Measurements from ENCODE around the gene ASCC2. TPM values are rescaled to one million over a fixed set of nuclear protein-coding genes. Genes with fewer than 3 reads are reported as not detected.
"Not testable (repeated sequence)": the region's sequence is repeated elsewhere in the genome, so short reads cannot be mapped to it uniquely, and the experiment has no call there.

Gene ASCC2
- total RNA-seq, 1 donor from 2014 or later = 85.5 TPM

DNA sequence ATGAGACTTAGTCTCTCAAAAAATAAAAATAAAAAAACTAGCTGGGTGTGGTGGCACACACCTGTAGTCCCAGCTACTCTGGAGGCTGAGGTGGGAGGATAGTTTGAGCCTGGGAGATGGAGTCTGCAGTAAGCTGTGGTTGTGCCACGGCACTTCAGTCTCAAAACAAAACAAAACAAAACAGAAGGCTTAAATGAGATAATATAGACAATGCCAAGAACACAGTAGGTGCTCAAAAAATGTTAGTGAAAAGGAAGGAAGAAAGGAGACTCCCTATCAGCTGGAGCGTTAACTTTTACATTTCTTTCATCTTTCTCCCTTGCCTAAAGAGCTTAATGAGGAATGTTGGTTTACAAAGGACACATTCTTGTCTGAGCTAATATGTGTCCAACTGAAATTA lies 4.1 kb upstream of the ASCC2 start:
- Mint-ChIP-seq H3K4me1 (ENCODE audit: unreplicated experiment) (peaks cover 12% of the 10 kb centered on the region), H3K4me3 (ENCODE audit: unreplicated experiment) (no peak overlapping the region), H3K27me3 (ENCODE audit: unreplicated experiment) (peaks cover 1% of the 10 kb centered on the region), H3K27ac (ENCODE audit: unreplicated experiment) (no peak overlapping the region), H3K9me3 (ENCODE audit: unreplicated experiment) (no peaks in the 10 kb centered on the region), H3K36me3 (ENCODE audit: low read depth, unreplicated experiment) (no peaks in the 10 kb centered on the region)
- TF ChIP-seq, protein P1, sequence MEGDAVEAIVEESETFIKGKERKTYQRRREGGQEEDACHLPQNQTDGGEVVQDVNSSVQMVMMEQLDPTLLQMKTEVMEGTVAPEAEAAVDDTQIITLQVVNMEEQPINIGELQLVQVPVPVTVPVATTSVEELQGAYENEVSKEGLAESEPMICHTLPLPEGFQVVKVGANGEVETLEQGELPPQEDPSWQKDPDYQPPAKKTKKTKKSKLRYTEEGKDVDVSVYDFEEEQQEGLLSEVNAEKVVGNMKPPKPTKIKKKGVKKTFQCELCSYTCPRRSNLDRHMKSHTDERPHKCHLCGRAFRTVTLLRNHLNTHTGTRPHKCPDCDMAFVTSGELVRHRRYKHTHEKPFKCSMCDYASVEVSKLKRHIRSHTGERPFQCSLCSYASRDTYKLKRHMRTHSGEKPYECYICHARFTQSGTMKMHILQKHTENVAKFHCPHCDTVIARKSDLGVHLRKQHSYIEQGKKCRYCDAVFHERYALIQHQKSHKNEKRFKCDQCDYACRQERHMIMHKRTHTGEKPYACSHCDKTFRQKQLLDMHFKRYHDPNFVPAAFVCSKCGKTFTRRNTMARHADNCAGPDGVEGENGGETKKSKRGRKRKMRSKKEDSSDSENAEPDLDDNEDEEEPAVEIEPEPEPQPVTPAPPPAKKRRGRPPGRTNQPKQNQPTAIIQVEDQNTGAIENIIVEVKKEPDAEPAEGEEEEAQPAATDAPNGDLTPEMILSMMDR (IDR thresholded peaks at IDR 0.05; ENCODE audit: unreplicated experiment) = no peak
- no peak for DNase-seq (ENCODE audit: low spot score)

DNA sequence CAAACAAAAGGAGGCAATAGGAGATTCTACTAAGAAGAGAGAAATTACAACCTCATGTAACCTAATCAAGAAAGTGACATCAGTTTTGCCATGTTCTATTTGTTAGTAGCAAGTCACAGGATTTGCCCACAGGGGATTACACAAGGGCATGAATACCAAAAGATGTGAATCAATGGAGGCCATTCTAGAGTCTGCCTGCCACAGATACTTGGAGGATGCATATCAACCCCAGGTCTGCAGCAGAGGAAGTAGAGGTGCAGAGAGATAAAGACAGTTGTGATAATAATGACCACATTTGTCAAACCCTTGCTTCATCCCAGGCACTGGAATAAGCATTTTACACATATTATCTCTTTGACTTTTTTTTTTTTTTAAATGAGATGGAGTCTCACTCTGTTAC lies 2.4 kb upstream of the ASCC2 start:
- H3K4me3 Mint-ChIP-seq (ENCODE audit: unreplicated experiment) = no peak overlapping the region
- TF ChIP-seq, protein P1 (IDR thresholded peaks at IDR 0.05; ENCODE audit: unreplicated experiment) = no peak
- H3K36me3 Mint-ChIP-seq (ENCODE audit: low read depth, unreplicated experiment) = no peaks in the 10 kb centered on the region
- no peak for DNase-seq (ENCODE audit: low spot score)
- H3K27me3 Mint-ChIP-seq (ENCODE audit: unreplicated experiment) = peaks cover 1% of the 10 kb centered on the region
- no peaks in the 10 kb centered on the region for H3K9me3 Mint-ChIP-seq (ENCODE audit: unreplicated experiment)
- peaks cover 25% of the 10 kb centered on the region for H3K4me1 Mint-ChIP-seq (ENCODE audit: unreplicated experiment)
- no peak overlapping the region for H3K27ac Mint-ChIP-seq (ENCODE audit: unreplicated experiment)

DNA sequence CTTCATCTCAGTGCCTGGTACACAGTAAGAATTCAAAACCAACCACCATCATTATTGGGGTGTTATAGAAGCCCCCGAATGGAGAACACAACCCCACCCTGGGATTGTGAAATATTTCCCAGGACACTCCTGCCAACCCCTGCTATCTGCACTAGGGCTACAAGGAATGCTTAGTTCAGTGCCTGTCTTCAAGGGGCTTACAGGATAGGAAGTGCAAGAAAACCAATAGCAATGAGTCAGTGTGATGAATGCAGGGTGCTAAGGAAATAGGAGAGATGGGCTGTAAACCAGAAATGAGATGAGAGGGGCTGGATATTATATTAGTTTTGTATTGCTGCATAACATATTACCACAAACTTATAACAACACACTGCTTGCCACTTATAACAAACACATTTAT lies 965 bp upstream of the ASCC2 start:
- TF ChIP-seq, protein P1 (IDR thresholded peaks at IDR 0.05; ENCODE audit: unreplicated experiment) = no peak
- Mint-ChIP-seq H3K36me3 (ENCODE audit: low read depth, unreplicated experiment) (peaks cover 2% of the 10 kb centered on the region), H3K4me1 (ENCODE audit: unreplicated experiment) (peaks cover 30% of the 10 kb centered on the region), H3K27me3 (ENCODE audit: unreplicated experiment) (no peaks in the 10 kb centered on the region), H3K4me3 (ENCODE audit: unreplicated experiment) (no peak overlapping the region), H3K27ac (ENCODE audit: unreplicated experiment) (no peak overlapping the region), H3K9me3 (ENCODE audit: unreplicated experiment) (no peaks in the 10 kb centered on the region)
- no peak for DNase-seq (ENCODE audit: low spot score)

DNA sequence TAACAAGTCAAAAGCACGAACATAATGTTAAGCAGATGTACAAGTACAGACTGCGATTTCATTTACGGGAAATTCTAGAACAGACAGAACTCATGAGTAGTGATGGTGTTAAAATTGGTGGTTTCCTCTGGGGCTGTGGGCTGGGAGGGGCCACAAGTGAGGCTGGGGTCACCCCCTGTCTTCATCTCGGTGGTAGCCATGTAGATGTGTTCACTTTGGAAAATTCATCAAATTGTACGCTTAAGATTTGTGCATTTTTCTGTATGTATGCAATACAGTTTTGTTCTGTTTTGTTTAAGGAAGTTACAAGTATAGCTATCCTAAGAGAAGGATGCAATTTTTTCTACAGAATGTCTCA lies 504 bp upstream of the ASCC2 start:
- no peaks in the 10 kb centered on the region for H3K9me3 Mint-ChIP-seq (ENCODE audit: unreplicated experiment)
- H3K36me3 Mint-ChIP-seq (ENCODE audit: low read depth, unreplicated experiment) = peaks cover 3% of the 10 kb centered on the region
- peaks cover 32% of the 10 kb centered on the region for H3K4me1 Mint-ChIP-seq (ENCODE audit: unreplicated experiment)
- DNase-seq (ENCODE audit: low spot score) = no peak
- TF ChIP-seq, protein P1 (IDR thresholded peaks at IDR 0.05; ENCODE audit: unreplicated experiment) = no peak
- H3K27me3 Mint-ChIP-seq (ENCODE audit: unreplicated experiment) = no peaks in the 10 kb centered on the region
- peak overlapping the region; percentile 88 for H3K27ac Mint-ChIP-seq (ENCODE audit: unreplicated experiment)
- H3K4me3 Mint-ChIP-seq (ENCODE audit: unreplicated experiment) = peak overlapping the region; percentile 95

DNA sequence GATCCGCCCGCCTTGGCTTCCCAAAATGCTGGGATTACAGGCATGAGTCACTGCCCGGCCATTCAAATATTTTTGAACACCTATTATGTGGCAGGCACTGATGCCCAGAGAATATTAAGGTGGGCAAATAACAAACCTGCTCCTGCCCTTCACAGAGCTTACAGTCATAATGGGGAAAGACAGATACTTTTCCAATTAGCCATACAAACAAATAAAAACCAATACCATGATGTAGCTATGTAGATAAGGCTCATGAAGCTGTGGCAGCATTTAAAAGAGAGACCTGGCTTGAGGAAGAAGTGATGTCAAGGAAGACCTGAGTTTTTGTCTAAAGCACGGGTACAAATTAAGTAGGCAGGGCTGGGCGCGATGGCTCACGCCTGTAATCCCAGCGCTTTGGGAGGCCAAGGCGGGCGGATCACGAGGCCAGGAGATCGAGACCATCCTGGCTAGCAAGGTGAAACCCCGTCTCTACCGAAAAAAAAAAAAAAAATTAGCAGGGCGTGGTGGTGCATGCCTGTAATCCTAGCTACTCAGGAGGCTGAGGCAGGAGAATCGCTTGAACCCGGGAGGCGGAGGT lies 1.2 kb downstream of the ASCC2 start:
- not testable (repeated sequence) for H3K9me3 Mint-ChIP-seq (ENCODE audit: unreplicated experiment); H3K27me3 Mint-ChIP-seq (ENCODE audit: unreplicated experiment); DNase-seq (ENCODE audit: low spot score); H3K27ac Mint-ChIP-seq (ENCODE audit: unreplicated experiment); H3K36me3 Mint-ChIP-seq (ENCODE audit: low read depth, unreplicated experiment)
- peak overlapping the region; percentile 95 for H3K4me3 Mint-ChIP-seq (ENCODE audit: unreplicated experiment)
- H3K4me1 Mint-ChIP-seq (ENCODE audit: unreplicated experiment) = peaks cover 45% of the 10 kb centered on the region

All from endothelial cell (in vitro differentiated cells).